Body of pancreas (tissue), 4 donors: ENCODE measurements around the gene CFAP299. TPM values are rescaled to one million over a fixed set of nuclear protein-coding genes. Genes with fewer than 3 reads are reported as not detected.

ENCODE experiments used
- ATAC-seq: fragments of 150-250 bp; one replicate; pipeline ENCODE4 v1.9.1; 2016
- DNase-seq, 4 donors: peaks; one replicate each; pipeline ENCODE4 v3.0.0-alpha.2; 2019
- H3K27ac ChIP-seq, 4 donors: fragments of 200-600 bp; sonication (generic); 1 replicate in 3 of 4; 2 replicates in 1 of 4; pipeline versions ENCODE4 v1.5.1 to v1.6.1; 2016 to 2019; ENCODE audit warnings: mild to moderate bottlenecking in 1 of 4, mixed read lengths in 1 of 4, moderate library complexity in 1 of 4
- H3K27me3 ChIP-seq, 2 donors: fragments of 200-600 bp; sonication (generic); one replicate each; pipeline ENCODE4 v1.6.0; 2016; ENCODE audit warnings: mild to moderate bottlenecking in 1 of 2
- H3K36me3 ChIP-seq, 2 donors: fragments of 200-600 bp; sonication (generic); replicated peaks in 1 of 2; 2 replicates each; pipeline ENCODE4 v1.5.1; 2016; ENCODE audit warnings: low read depth in 2 of 2; ENCODE audit not compliant: insufficient read depth in 1 of 2
- H3K4me1 ChIP-seq: fragments of 200-600 bp; sonication (generic); one replicate; pipeline ENCODE4 v1.6.0; 2016
- H3K4me3 ChIP-seq, 2 donors: fragments of 200-600 bp; sonication (generic); 1 replicate in 1 of 2; 2 replicates in 1 of 2; pipeline ENCODE4 v1.5.1; 2016 to 2019
- H3K9me3 ChIP-seq, 3 donors: fragments of 200-600 bp; sonication (generic); 1 replicate in 2 of 3; 2 replicates in 1 of 3; pipeline ENCODE4 v1.5.1; 2016
- POLR2A ChIP-seq, 3 donors: fragments of 450-650 bp; IDR thresholded peaks; one replicate each; pipeline ENCODE4 v1.6.1; 2016; ENCODE audit warnings: antibody characterized with exemption in 3 of 3, mild to moderate bottlenecking in 2 of 3
- WGBS, 2 donors: methylation state at CpG; one replicate each; pipeline ENCODE4 v1.1.5; 2017; 5-methylcytosine and 5-hydroxymethylcytosine counted together
- intact Hi-C: fragments of 100-400 bp; cut with DNase I; formaldehyde crosslinking; loops from one replicate; pipeline ENCODE4 v1.15.1; 2023
- total RNA-seq, 2 donors: library from RNA; depleted of rRNA; stranded (reverse); fragments of >200 nt; gene quantifications; one replicate each; pipeline ENCODE4 v1.1.0, GENCODE V29; 2016
- TF ChIP-seq, protein P1 (sequence below), 7 experiments: fragments of 450-650 bp in 4 of 7; fragments of 200-600 bp in 3 of 7; sonication (generic) in 3 of 7; IDR thresholded peaks; one replicate each; pipeline ENCODE4 v1.5.1; 2016 to 2019; ENCODE audit warnings: antibody characterized with exemption in 7 of 7

The CFAP299 gene
- total RNA-seq, 2 donors from 2014 or later: not detected

DNA sequence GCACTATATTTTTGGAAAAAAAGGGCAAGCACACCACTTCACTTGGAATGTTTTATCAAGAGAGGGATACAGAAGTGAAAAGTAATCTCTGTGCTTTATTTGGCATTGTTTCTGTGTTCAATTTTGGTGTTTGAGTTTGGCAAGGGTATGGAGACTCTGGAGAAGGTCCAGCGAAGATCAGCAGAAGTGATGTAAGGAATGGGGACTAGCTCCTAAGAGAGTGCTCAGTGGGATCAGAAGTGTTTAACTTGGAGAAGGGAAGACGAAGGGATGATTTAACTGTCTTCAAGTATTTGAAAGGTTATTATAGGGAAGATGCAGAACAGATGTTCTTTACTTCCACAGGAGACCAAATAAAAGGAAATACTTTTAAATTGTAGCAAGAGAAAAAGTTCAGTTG lies 74.3 kb downstream of the CFAP299 start:
- ATAC-seq (no peak), DNase-seq (no peak)
- intact Hi-C loops: no loop called here
- 68 to 70% methylated on average over 2 of the region's 2 CpGs for WGBS, 2 donors
- TF ChIP-seq POLR2A (IDR thresholded peaks at IDR 0.05): no peak
- TF ChIP-seq, protein P1, sequence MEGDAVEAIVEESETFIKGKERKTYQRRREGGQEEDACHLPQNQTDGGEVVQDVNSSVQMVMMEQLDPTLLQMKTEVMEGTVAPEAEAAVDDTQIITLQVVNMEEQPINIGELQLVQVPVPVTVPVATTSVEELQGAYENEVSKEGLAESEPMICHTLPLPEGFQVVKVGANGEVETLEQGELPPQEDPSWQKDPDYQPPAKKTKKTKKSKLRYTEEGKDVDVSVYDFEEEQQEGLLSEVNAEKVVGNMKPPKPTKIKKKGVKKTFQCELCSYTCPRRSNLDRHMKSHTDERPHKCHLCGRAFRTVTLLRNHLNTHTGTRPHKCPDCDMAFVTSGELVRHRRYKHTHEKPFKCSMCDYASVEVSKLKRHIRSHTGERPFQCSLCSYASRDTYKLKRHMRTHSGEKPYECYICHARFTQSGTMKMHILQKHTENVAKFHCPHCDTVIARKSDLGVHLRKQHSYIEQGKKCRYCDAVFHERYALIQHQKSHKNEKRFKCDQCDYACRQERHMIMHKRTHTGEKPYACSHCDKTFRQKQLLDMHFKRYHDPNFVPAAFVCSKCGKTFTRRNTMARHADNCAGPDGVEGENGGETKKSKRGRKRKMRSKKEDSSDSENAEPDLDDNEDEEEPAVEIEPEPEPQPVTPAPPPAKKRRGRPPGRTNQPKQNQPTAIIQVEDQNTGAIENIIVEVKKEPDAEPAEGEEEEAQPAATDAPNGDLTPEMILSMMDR (IDR thresholded peaks at IDR 0.05): no peak
- Histone ChIP-seq H3K4me3 (no peak overlapping the region), H3K9me3 (no peaks in the 10 kb centered on the region), H3K27me3 (no peaks in the 10 kb centered on the region), H3K36me3 (no peaks in the 10 kb centered on the region), H3K27ac (no peak overlapping the region), H3K4me1 (no peaks in the 10 kb centered on the region)

DNA sequence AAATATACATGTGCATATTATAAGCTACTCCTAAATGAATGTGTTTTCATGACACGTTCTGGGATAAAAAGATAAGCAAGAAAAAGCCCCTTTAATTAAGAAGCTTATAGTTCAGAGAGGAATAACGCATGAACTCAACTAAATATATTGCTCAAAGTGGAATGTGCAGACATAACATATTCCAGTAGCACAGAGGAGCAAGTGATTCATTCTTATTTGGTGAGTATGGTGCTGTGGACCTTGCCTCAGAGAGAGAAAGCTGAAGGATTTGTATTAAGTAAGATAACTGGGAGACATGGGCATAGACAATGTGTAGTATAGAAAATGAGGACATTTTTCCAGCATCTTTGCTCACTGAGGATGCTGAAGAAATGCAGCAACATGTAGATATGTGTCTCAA lies 76.8 kb downstream of the CFAP299 start:
- intact Hi-C loops: no loop called here
- ATAC-seq (no peak), DNase-seq (no peak)
- WGBS, 2 donors: 46 to 49% methylated on average over 2 of the region's 2 CpGs
- H3K9me3 ChIP-seq: no peaks in the 10 kb centered on the region
- no peak overlapping the region for H3K27ac ChIP-seq
- no peaks in the 10 kb centered on the region for H3K27me3 ChIP-seq
- no peaks in the 10 kb centered on the region for H3K4me1 ChIP-seq
- TF ChIP-seq, protein P1 (IDR thresholded peaks at IDR 0.05): no peak
- TF ChIP-seq POLR2A (IDR thresholded peaks at IDR 0.05): no peak
- no peaks in the 10 kb centered on the region for H3K36me3 ChIP-seq
- H3K4me3 ChIP-seq: no peak overlapping the region

DNA sequence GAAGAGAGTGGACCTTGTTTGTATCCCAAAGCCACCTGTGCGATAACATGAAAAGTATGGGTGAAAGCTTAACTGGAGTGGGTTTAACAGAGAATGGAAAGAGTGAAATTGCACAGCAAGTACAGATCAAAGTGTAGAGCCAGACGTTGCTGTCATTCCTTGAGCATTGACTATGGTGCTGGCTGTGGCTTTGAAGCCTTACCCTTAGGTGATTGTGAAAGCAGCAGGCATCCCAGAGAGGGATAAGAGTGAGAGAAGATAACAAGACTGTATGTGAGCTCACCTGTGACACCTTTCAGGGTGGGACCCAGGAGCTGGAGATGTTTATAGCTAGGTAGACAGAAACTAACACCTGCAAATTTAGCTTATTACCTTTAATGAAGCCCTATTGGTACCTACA lies 77.6 kb downstream of the CFAP299 start:
- no peaks in the 10 kb centered on the region for H3K27me3 ChIP-seq
- 6 to 9% methylated on average over 2 of the region's 2 CpGs for WGBS, 2 donors
- H3K9me3 ChIP-seq: no peaks in the 10 kb centered on the region
- DNase-seq (no peak), ATAC-seq (no peak)
- intact Hi-C loops: no loop called here
- no peaks in the 10 kb centered on the region for H3K4me1 ChIP-seq
- no peaks in the 10 kb centered on the region for H3K36me3 ChIP-seq
- TF ChIP-seq, protein P1 (IDR thresholded peaks at IDR 0.05): no peak
- no peak for TF ChIP-seq POLR2A (IDR thresholded peaks at IDR 0.05)
- no peak overlapping the region for H3K4me3 ChIP-seq
- H3K27ac ChIP-seq: no peak overlapping the region

DNA sequence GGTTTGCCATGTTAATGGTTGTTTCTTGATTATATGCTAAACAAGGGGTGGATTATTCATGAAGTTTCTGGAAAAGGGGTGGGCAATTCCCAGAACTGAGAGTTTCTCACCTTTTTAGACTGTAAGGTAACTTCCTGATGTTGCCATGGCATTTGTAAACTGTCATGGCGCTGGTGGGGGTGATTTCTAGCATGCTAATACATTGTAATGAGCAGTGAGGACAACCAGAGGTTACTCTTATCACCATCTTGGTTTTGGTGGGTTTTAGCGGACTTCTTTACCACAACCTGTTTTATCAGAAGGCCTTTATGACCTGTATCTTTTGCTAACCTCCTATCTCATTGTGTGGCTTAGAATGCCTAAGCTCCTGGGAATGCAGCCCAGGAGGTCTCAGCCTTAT lies 81.5 kb downstream of the CFAP299 start:
- no peaks in the 10 kb centered on the region for H3K27me3 ChIP-seq
- intact Hi-C loops: no loop called here
- H3K4me1 ChIP-seq: no peaks in the 10 kb centered on the region
- DNase-seq (no peak), ATAC-seq (no peak)
- WGBS, 2 donors: 69 to 93% methylated on average over 2 of the region's 2 CpGs
- no peaks in the 10 kb centered on the region for H3K9me3 ChIP-seq
- H3K27ac ChIP-seq: no peak overlapping the region
- H3K36me3 ChIP-seq: no peaks in the 10 kb centered on the region
- TF ChIP-seq POLR2A (IDR thresholded peaks at IDR 0.05): no peak
- TF ChIP-seq, protein P1 (IDR thresholded peaks at IDR 0.05): no peak
- H3K4me3 ChIP-seq: no peak overlapping the region

DNA sequence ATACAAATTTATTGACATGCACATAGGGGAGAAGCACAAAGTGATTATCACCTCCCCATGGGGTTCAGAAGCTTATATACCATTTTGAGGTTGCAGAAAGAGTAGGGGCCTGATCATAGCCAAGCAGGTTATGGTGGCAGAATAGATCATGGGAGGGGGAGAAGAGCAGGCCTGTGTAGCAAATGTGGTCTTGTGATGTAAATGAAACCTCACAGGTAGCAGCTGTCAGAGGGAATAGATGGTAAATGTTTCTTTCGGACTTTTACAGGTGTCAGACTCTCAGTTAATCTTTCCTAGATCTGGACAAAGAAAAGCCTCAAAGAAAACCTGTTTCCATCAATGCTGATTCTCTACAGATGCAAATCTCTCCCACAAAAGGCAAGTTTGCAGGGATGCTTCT lies 84.4 kb downstream of the CFAP299 start:
- DNase-seq: no peak
- no peaks in the 10 kb centered on the region for H3K9me3 ChIP-seq
- WGBS, 2 donors: 35 to 43% methylated on average over 1 of the region's 1 CpG
- H3K4me3 ChIP-seq: no peak overlapping the region
- no peak overlapping the region for H3K27ac ChIP-seq
- TF ChIP-seq POLR2A (IDR thresholded peaks at IDR 0.05): no peak
- TF ChIP-seq, protein P1 (IDR thresholded peaks at IDR 0.05): no peak
- intact Hi-C loops: no loop called here
- H3K4me1 ChIP-seq: no peaks in the 10 kb centered on the region
- no peak for ATAC-seq
- no peaks in the 10 kb centered on the region for H3K27me3 ChIP-seq
- H3K36me3 ChIP-seq: no peaks in the 10 kb centered on the region
